ENCODE data around the gene USP32.

Gene USP32

GRCh38 chr17:60138769-60139437, 253.0 kb downstream of the USP32 start:
- H3K4me3 ChIP-seq (replicated peaks; ENCODE audit: low read depth, low read length), result no peak overlapping the region
- TF ChIP-seq CTCF (IDR thresholded peaks at IDR 0.05; ENCODE audit: low read depth, low read length, missing control alignments), result no peak
- no peak for DNase-seq (ENCODE audit: extremely low read depth, low read depth)

DNA sequence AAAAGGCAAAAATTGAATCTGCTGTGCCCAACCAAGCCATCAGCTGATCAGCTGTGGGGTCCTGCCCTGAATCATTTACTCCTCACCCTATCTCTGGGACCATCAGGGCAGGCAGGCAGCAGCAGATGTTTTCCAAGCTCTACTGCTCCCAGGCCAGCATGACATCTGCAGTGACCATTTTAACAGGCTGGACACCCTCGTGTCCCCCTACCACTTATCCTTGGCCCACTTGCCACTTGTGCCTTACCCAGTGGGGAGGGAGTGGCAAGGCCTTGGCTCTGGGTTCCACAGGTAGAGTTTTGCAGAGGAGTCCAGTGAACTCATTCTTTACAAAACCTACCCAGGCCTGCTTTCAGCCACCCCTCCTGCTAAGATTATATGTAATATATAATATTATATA, 254.2 kb downstream of the USP32 start:
- H3K4me3 ChIP-seq (replicated peaks; ENCODE audit: low read depth, low read length), result no peak overlapping the region
- DNase-seq (ENCODE audit: extremely low read depth, low read depth), result no peak
- no peak for TF ChIP-seq CTCF (IDR thresholded peaks at IDR 0.05; ENCODE audit: low read depth, low read length, missing control alignments)

DNA sequence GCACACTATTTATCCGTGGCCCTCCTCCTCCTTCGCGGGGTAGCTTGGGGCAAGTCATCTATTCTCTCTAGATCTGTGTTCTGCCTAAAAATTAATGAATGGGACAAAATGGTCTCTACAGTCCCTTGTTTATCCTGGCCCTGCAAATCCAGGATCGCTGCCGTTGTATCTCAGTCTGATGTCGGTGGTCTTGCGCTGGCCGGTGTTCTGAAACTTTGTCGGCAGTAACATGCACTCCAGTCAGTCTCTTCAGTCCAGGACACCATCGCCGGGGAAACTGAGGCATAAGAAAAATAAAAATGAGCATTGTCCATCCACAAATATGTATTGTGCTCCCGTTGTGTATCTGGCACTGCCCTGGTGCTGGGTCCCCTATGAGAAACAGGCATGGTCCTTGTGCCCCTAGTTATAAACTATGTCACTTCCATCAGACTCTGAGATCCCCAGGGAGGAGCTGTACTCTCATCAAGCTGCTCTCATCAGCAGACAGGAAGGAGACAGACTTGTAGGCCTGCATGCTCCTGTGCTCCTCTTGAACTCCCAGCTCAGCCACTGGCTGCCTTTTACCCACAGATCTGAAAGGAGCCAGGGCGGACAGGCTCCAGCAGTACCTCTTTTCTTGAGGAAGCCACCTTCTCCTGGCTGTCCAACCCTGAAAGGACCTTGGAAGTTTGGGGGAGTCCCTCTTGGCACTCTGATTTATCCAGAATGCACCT, 255.8 kb downstream of the USP32 start:
- no peak for TF ChIP-seq CTCF (IDR thresholded peaks at IDR 0.05; ENCODE audit: low read depth, low read length, missing control alignments)
- no peak overlapping the region for H3K4me3 ChIP-seq (replicated peaks; ENCODE audit: low read depth, low read length)
- DNase-seq (ENCODE audit: extremely low read depth, low read depth), result no peak

GRCh38 chr17:60135151-60135950, 256.6 kb downstream of the USP32 start:
- no peak for TF ChIP-seq CTCF (IDR thresholded peaks at IDR 0.05; ENCODE audit: low read depth, low read length, missing control alignments)
- H3K4me3 ChIP-seq (replicated peaks; ENCODE audit: low read depth, low read length), result peak overlapping the region; percentile 68
- peak; percentile 72 for DNase-seq (ENCODE audit: extremely low read depth, low read depth)

DNA sequence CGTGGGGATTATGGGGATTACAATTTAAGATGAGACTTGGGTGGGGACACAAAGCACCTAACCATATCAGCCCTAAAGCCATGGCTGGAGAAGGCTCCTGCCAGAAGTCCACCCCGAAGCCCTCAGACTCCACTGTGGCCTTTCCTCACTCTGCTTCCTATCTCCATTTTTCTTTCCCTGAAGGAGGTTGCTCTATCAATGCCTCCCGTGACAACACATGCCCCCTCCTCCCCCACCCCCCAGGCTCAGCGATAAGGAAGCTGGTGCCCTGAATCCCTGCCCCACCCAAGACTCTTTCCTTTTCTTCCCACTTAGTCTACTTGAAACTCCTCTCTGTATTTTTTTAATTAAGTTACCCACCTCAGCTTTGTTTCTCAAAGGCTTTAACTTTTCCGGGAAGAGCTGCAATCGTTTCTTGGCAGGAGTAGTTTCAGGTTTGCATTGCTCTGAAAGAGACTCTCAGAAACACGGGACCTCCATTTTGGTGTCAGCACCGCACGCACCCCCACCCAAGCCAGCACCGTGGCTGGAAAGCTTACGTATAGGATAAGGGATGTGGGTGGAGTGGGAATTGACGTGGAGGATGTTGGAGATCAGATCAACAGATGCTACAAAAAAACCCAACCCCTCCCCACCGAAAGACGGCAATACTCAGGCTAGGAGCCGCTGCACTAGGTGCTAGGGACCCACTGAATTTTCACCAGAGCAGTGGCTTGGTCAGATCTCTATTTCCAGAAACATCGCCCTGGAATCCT, 257.4 kb downstream of the USP32 start:
- no peak for TF ChIP-seq CTCF (IDR thresholded peaks at IDR 0.05; ENCODE audit: low read depth, low read length, missing control alignments)
- no peak for DNase-seq (ENCODE audit: extremely low read depth, low read depth)
- H3K4me3 ChIP-seq (replicated peaks; ENCODE audit: low read depth, low read length), result peak overlapping the region; percentile 68

DNA sequence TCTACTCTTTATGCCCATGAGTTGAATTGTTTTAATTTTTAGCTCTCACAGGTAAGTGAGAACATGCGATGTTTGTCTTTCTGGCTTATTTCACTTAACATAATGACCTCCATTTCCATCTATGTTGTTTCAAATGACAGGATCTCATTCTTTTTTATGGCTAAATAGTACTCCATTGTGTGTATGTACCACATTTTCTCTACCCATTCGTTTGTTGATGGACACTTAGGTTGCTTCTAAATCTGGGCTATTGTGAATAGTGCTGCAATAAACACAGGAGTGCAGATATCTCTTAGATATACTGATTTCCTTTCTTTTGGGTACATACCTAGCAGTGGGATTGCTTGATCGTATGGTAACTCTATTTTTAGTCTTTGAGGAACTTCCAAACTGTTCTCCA, 261.5 kb downstream of the USP32 start:
- no peak overlapping the region for H3K4me3 ChIP-seq (replicated peaks; ENCODE audit: low read depth, low read length)
- no peak for TF ChIP-seq CTCF (IDR thresholded peaks at IDR 0.05; ENCODE audit: low read depth, low read length, missing control alignments)
- DNase-seq (ENCODE audit: extremely low read depth, low read depth), result no peak

Data from HFF-Myc (cell line).